GM10266 (cell line): ENCODE data around the gene FNBP1.
"Not testable (repeated sequence)": the region's sequence is repeated elsewhere in the genome, so short reads cannot be mapped to it uniquely, and the experiment has no call there.

Experiments used
- DNase-seq: peaks from one replicate; pipeline ENCODE4 v3.0.0; 2012; ENCODE audit errors: extremely low spot score
- TF ChIP-seq, protein P1 (sequence below): IDR thresholded peaks from 2 replicates; pipeline ENCODE4 v1.5.1; 2012; ENCODE audit warnings: mild to moderate bottlenecking, low read depth; ENCODE audit not compliant: control insufficient read depth, insufficient read depth; ENCODE audit errors: missing control alignments

The FNBP1 gene

DNA sequence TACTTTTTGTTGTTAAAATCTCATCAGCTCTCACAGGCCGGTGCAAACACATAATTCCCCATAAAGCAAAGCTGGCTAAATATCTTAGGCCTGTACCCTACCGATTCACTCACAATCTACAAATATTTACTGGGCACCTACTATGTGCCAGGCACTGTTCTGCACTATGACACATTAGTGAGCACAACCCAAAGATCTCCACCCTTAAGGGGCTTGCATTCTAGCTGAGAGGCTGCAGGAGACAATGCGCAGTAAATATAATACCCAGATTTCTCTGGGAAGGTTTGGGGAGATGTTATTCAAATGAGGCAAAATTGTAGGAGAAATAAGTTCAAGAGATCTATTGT, 53.7 kb downstream of the FNBP1 start:
- no peak for DNase-seq
- TF ChIP-seq, protein P1, sequence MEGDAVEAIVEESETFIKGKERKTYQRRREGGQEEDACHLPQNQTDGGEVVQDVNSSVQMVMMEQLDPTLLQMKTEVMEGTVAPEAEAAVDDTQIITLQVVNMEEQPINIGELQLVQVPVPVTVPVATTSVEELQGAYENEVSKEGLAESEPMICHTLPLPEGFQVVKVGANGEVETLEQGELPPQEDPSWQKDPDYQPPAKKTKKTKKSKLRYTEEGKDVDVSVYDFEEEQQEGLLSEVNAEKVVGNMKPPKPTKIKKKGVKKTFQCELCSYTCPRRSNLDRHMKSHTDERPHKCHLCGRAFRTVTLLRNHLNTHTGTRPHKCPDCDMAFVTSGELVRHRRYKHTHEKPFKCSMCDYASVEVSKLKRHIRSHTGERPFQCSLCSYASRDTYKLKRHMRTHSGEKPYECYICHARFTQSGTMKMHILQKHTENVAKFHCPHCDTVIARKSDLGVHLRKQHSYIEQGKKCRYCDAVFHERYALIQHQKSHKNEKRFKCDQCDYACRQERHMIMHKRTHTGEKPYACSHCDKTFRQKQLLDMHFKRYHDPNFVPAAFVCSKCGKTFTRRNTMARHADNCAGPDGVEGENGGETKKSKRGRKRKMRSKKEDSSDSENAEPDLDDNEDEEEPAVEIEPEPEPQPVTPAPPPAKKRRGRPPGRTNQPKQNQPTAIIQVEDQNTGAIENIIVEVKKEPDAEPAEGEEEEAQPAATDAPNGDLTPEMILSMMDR, result no peak

DNA sequence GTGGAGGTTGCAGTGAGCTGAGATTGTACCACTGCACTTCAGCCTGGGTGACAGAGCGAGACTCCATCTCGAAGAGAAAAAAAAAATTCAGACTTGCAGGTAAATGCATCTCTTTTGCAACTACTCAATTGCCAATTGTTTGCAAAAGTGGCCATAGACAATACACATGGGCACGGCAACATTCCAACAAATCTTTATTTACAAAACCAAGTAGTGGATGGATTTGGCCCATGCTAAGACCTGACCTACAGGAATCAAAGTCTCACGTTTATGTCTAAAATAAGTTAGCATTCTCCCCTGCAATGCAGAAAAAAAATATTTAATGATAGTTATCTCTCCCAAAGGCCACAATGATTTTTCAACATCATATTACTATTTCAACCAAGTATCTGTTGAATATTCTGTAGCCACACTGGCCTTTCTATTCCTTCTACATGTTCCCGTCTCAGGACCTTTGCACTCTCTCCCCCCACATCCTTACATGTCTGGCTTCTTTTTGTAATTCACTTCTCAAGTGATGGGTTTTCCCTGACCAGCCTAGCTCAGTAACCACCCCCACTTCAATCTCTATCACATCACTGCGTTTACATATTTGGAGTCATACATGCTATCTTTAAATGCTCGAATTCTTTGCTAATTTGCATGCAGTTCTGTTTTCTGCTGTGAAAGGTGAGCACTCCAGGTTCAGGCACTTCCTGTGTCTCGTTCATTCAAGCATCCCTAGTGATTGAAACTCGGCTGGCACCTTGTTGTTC, 54.2 kb downstream of the FNBP1 start:
- TF ChIP-seq, protein P1, result no peak
- DNase-seq, result peak; percentile 54

DNA sequence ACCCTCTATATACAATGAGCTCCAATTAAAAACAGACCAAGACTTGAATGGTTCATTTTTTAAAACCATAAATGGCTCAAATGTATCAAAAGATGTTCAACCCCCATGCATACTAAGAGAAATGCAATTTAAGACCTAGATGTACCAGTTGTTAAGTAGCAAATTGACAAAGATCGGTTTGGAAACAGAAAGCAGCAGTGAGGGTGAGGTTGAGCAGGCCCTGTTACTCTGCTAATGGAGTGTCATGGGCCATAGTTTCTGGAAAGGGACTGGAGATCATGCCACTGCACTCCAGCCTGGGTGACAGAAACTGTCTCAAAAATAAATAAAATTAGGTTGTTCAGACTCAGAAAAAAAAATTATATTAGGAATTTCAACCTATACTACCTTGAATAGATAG, 55.0 kb downstream of the FNBP1 start:
- TF ChIP-seq, protein P1, result no peak
- no peak for DNase-seq

DNA sequence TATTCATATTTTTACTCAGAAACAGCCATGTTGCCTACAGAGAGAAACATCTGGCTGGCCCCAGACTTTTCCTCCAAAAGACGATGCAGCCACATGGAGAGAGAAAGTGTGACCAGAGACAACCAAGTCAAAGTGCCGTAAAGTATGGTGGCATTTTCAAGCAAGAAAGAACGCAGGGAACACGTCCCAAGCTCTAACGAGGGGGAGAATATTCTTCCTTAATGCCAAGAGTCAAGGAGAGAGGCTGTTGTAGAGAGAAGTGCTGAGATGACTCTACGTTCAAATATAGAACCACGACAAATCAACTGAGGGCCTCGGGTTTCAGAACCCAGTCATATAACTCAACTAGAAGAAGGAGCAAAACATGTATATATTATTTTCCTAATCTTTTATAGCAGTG, 55.9 kb downstream of the FNBP1 start:
- TF ChIP-seq, protein P1, result no peak
- peak; percentile 30 for DNase-seq

DNA sequence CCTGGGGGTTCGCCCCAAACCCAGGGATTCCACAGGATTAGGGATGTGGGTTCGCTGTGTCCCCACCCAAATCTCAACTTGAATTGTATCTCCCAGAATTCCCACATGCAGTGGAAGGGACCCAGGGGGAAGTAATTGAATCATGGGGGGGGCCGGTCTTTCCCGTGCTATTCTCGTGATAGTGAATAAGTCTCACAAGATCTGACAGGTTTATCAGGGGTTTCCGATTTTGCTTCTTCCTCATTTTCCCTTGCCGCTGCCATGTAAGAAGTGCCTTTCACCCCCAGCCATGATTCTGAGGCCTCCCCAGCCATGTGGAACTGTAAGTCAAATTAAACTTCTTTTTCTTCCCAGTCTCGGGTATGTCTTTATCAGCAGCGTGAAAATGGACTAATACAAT, 58.4 kb downstream of the FNBP1 start:
- DNase-seq, result not testable (repeated sequence)

DNA sequence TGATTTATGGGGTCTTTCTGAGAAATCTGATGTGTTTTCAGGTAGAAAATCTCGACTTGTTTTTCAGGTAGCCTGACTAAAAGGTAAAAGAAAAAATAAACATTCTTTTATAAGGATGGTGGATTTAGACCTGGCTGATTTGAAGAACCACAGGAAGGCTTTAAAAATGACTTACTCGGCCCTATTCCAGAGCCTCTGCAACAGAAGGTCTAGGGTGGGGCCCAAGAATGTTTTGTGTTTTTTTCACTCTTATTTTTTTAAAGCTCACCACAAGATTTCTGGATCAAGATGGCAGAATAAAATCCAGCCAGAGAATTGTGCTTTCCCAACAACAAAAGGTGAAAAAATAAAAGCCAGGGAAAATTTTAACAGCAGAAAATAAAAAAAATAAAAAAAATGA, 59.1 kb downstream of the FNBP1 start:
- DNase-seq, result no peak
- TF ChIP-seq, protein P1, result no peak

DNA sequence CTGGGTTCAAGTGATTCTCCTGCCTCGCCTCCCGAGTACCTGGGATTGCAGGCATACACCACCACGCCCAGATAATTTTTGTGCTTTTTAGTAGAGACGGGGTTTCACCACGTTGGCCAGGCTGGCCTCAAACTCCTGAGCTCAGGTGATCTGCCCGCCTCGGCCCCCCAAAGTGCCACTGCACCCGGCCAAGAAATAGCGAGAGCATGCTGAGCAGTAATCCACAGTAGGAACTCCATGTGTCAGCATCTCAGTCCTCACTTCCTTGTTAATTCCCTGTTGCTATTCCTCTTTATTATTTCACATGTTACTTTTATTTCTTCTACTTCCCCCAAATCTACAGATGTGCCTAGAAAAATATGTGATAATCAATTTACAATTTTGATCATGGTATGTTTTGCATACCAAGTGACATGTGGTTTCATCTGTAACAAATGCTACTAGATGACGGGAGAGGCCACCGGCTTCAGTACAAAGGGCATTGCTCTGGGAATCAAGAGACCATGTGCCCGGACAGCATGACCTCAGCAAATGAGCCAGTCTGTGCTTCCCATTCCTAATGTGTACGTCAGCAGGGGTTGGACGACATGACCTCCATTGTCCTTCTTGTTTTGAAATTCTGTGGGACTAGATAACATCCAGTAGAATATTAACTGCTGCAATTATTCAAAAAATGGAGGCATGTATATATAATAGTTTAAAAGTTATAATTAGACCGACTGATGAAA, 61.6 kb downstream of the FNBP1 start:
- TF ChIP-seq, protein P1, result no peak
- no peak for DNase-seq

DNA sequence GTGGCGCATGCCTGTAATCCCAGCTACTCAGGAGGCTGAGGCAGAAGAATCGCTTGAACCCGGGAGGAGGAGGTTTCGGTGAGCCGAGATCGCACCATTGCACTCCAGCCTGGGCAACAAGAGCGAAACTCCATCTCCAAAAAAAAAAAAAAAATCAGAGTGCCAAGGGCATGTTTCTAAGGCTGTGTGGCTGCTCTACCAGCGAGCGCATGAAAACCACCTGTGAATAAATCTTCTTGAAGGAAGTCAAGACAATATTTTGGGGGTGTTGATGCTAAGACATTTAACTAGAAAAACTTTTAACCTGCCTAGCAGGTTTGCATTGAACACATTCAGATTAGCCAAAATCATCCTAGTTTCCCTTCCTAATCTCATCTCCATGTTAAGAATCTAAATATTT, 62.8 kb downstream of the FNBP1 start:
- DNase-seq, result not testable (repeated sequence)
